ENCODE results near the gene KLHL17. TPM values are rescaled to one million over a fixed set of nuclear protein-coding genes. Genes with fewer than 3 reads are reported as not detected.
A peak's percentile ranks its signal among the peaks of the same experiment; 100 is the strongest.

Gene KLHL17
- total RNA-seq = 5.6 and 13.6 TPM in 2 replicates
- 12.4 TPM for polyA plus RNA-seq (2012)

- peak; percentile 77 for DNase-seq (ENCODE audit: low read depth)
Measured at GRCh38 chr1:960363-961131, at the start of gene KLHL17. Gene KLHL17, plus strand, starts transcription at chr1:960584. Its CDS starts 110 bp downstream, at chr1:960694.

GRCh38 chr1:910881-911721, 49.3 kb upstream of the KLHL17 start:
- DNase-seq (ENCODE audit: low read depth) = no peak

- DNase-seq (ENCODE audit: low read depth) = peak; percentile 37
Measured at GRCh38 chr1:911875-912739, 48.3 kb upstream of the KLHL17 start.

- no peak for DNase-seq (ENCODE audit: low read depth)
Measured at GRCh38 chr1:912740-913301, 47.6 kb upstream of the KLHL17 start.

- DNase-seq (ENCODE audit: low read depth) = no peak
Measured at GRCh38 chr1:913491-914130, 46.8 kb upstream of the KLHL17 start.

- no peak for DNase-seq (ENCODE audit: low read depth)
Measured at GRCh38 chr1:914131-914890, 46.1 kb upstream of the KLHL17 start.

GRCh38 chr1:914891-915280, 45.5 kb upstream of the KLHL17 start:
- DNase-seq (ENCODE audit: low read depth) = no peak

- DNase-seq (ENCODE audit: low read depth) = no peak
Measured at GRCh38 chr1:915295-916172, 44.9 kb upstream of the KLHL17 start.

GRCh38 chr1:916173-917075, 44.0 kb upstream of the KLHL17 start:
- DNase-seq (ENCODE audit: low read depth) = no peak

GRCh38 chr1:917076-917459, 43.3 kb upstream of the KLHL17 start:
- DNase-seq (ENCODE audit: low read depth) = no peak

GRCh38 chr1:917466-918091, 42.8 kb upstream of the KLHL17 start:
- DNase-seq (ENCODE audit: low read depth) = no peak

- DNase-seq (ENCODE audit: low read depth) = no peak
Measured at GRCh38 chr1:918353-918752, 42.0 kb upstream of the KLHL17 start.

- DNase-seq (ENCODE audit: low read depth) = no peak
Measured at GRCh38 chr1:918843-919242, 41.5 kb upstream of the KLHL17 start.

GRCh38 chr1:919271-919872, 41.0 kb upstream of the KLHL17 start:
- DNase-seq (ENCODE audit: low read depth) = no peak

GRCh38 chr1:920010-920409, 40.4 kb upstream of the KLHL17 start:
- DNase-seq (ENCODE audit: low read depth) = no peak

GRCh38 chr1:920521-920920, 39.9 kb upstream of the KLHL17 start:
- DNase-seq (ENCODE audit: low read depth) = no peak
